Liver (tissue), 9 donors: ENCODE results near the gene CACNA1F. TPM values are rescaled to one million over a fixed set of nuclear protein-coding genes. Genes with fewer than 3 reads are reported as not detected.

ENCODE experiments used
- DNase-seq: peaks from one replicate; pipeline ENCODE4 v3.0.0-alpha.2; 2017; ENCODE audit warnings: low spot score
- H3K27ac ChIP-seq, 2 donors: one replicate each; pipeline ENCODE4 v1.7.0; 2013; ENCODE audit warnings: inconsistent platforms in 2 of 2, low read length in 2 of 2, control low read depth in 1 of 2, low read depth in 1 of 2, mild to moderate bottlenecking in 1 of 2
- H3K27me3 ChIP-seq, 4 donors: one replicate each; pipeline versions ENCODE4 v1.6.1 to v1.7.0; 2013; ENCODE audit warnings: low read length in 3 of 4, inconsistent platforms in 1 of 4, mild to moderate bottlenecking in 1 of 4, moderate library complexity in 1 of 4; ENCODE audit not compliant: control insufficient read depth in 4 of 4, insufficient read depth in 4 of 4
- H3K36me3 ChIP-seq, 4 donors: one replicate each; pipeline versions ENCODE4 v1.6.1 to v1.7.0; 2013; ENCODE audit warnings: low read length in 3 of 4, mild to moderate bottlenecking in 3 of 4, low read depth in 1 of 4, moderate library complexity in 1 of 4; ENCODE audit not compliant: control insufficient read depth in 4 of 4, insufficient read depth in 3 of 4
- H3K4me1 ChIP-seq, 4 donors: one replicate each; pipeline versions ENCODE4 v1.6.1 to v1.7.0; 2013; ENCODE audit warnings: low read length in 3 of 4, mild to moderate bottlenecking in 3 of 4, moderate library complexity in 1 of 4; ENCODE audit not compliant: control insufficient read depth in 4 of 4, insufficient read depth in 4 of 4
- H3K4me3 ChIP-seq, 3 donors: one replicate each; pipeline versions ENCODE4 v1.6.1 to v1.7.0; 2013; ENCODE audit warnings: low read length in 3 of 3, control low read depth in 1 of 3, low read depth in 1 of 3, mild to moderate bottlenecking in 1 of 3
- H3K9ac ChIP-seq, 2 donors: one replicate each; pipeline ENCODE4 v1.7.0; 2013; ENCODE audit warnings: low read length in 2 of 2, mild to moderate bottlenecking in 2 of 2, moderate library complexity in 2 of 2, control low read depth in 1 of 2, low read depth in 1 of 2
- H3K9me3 ChIP-seq, 4 donors: one replicate each; pipeline versions ENCODE4 v1.6.1 to v1.7.0; 2013; ENCODE audit warnings: low read length in 3 of 4; ENCODE audit not compliant: control insufficient read depth in 4 of 4
- EGR1 ChIP-seq, 2 donors: IDR thresholded peaks; 2 replicates each; pipeline ENCODE4 v1.6.1; 2016 to 2018; ENCODE audit warnings: antibody characterized with exemption in 2 of 2, low read depth in 2 of 2
- FOXA1 ChIP-seq: IDR thresholded peaks from 2 replicates; pipeline ENCODE4 v1.6.1; 2016; ENCODE audit warnings: antibody characterized with exemption
- FOXA2 ChIP-seq: IDR thresholded peaks from 2 replicates; pipeline ENCODE4 v1.6.1; 2016; ENCODE audit warnings: antibody characterized with exemption
- HNF4A ChIP-seq, 2 donors: conservative IDR thresholded peaks; 2 replicates each; pipeline ENCODE4 v1.6.1; 2016; ENCODE audit warnings: antibody characterized with exemption in 2 of 2, mild to moderate bottlenecking in 2 of 2
- HNF4G ChIP-seq: IDR thresholded peaks from 2 replicates; pipeline ENCODE4 v1.6.1; 2016; ENCODE audit warnings: antibody characterized with exemption
- JUND ChIP-seq, 2 donors: IDR thresholded peaks; 2 replicates each; pipeline ENCODE4 v1.6.1; 2016; ENCODE audit warnings: antibody characterized with exemption in 2 of 2
- NR2F2 ChIP-seq: IDR thresholded peaks from 2 replicates; pipeline ENCODE4 v1.6.1; 2016; ENCODE audit warnings: antibody characterized with exemption
- RAD21 ChIP-seq, 2 donors: IDR thresholded peaks; 2 replicates each; pipeline ENCODE4 v1.6.1; 2016; ENCODE audit warnings: antibody characterized with exemption in 2 of 2, mild to moderate bottlenecking in 2 of 2
- SP1 ChIP-seq: IDR thresholded peaks from 2 replicates; pipeline ENCODE4 v1.6.1; 2018; ENCODE audit warnings: antibody characterized with exemption, mild to moderate bottlenecking
- TAF1 ChIP-seq: conservative IDR thresholded peaks from 2 replicates; pipeline ENCODE4 v1.6.1; 2016; ENCODE audit warnings: antibody characterized with exemption, mild to moderate bottlenecking
- YY1 ChIP-seq: IDR thresholded peaks from 2 replicates; pipeline ENCODE4 v1.6.1; 2016; ENCODE audit warnings: antibody characterized with exemption, mild to moderate bottlenecking
- WGBS: extraction: QIAGEN DNeasy Blood & Tissue Kit; methylation state at CpG from one replicate; pipeline ENCODE4 v1.1.7; 2013; 5-methylcytosine and 5-hydroxymethylcytosine counted together
- polyA plus RNA-seq, 2 donors: library from polyadenylated mRNA; stranded (reverse) in 1 of 2; unstranded in 1 of 2; fragments of 200-250 nt in 1 of 2; fragments of >200 nt in 1 of 2; fragmentation: Nextera tagmentation in 1 of 2; extraction: Ambion mirVana in 1 of 2; gene quantifications; one replicate each; pipeline versions ENCODE4 v1.2.1 to v1.2.3, GENCODE V29; 2013 to 2015
- total RNA-seq, 2 donors: library from RNA; depleted of rRNA; stranded (reverse); fragments of >200 nt; gene quantifications; one replicate each; pipeline ENCODE4 v1.2.3, GENCODE V29; 2014
- TF ChIP-seq, protein P1 (sequence below): IDR thresholded peaks from 2 replicates; pipeline ENCODE4 v1.6.1; 2016; ENCODE audit warnings: antibody characterized with exemption, mild to moderate bottlenecking
- TF ChIP-seq, protein P2 (sequence below): IDR thresholded peaks from 2 replicates; pipeline ENCODE4 v1.6.1; 2016; ENCODE audit warnings: antibody characterized with exemption
- TF ChIP-seq, protein P3 (sequence below): IDR thresholded peaks from 2 replicates; pipeline ENCODE4 v1.6.1; 2016; ENCODE audit warnings: antibody characterized with exemption
- donor health status: healthy.
- donor health status: healthy.
- donor health status: healthy.
- donor health status: healthy.
- donor health status: healthy.

The CACNA1F gene
- total and polyA plus RNA-seq, 4 donors: 0.03 TPM; not detected in 3

DNA sequence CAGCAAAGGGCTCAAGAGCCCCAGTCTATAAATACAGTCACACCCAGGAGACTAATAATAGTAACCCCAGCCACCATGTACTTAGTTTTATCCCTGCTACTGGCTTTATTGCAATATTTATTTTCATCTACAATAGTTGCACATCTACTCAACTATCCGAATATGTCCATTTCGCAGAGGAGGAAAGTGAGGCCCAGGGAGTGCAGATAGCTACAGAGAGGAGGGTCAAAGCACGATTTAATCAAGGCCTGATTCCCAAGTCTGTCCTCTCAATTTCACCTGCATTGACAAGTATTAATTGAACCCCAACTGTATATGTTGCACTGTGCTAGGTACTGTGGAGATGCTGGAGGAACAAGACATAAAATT is 65.4 kb downstream of the CACNA1F start:
- TF ChIP-seq RAD21 (IDR thresholded peaks at IDR 0.05) (no peak), NR2F2 (no peak), TAF1 (no peak), FOXA1 (no peak), YY1 (no peak), EGR1 (IDR thresholded peaks at IDR 0.05; ENCODE audit: low read depth in 2 of 2) (no peak), FOXA2 (no peak), HNF4A (conservative IDR thresholded peaks at IDR 0.05) (no peak), HNF4G (no peak), SP1 (no peak), JUND (IDR thresholded peaks at IDR 0.05) (no peak)
- TF ChIP-seq, protein P1, sequence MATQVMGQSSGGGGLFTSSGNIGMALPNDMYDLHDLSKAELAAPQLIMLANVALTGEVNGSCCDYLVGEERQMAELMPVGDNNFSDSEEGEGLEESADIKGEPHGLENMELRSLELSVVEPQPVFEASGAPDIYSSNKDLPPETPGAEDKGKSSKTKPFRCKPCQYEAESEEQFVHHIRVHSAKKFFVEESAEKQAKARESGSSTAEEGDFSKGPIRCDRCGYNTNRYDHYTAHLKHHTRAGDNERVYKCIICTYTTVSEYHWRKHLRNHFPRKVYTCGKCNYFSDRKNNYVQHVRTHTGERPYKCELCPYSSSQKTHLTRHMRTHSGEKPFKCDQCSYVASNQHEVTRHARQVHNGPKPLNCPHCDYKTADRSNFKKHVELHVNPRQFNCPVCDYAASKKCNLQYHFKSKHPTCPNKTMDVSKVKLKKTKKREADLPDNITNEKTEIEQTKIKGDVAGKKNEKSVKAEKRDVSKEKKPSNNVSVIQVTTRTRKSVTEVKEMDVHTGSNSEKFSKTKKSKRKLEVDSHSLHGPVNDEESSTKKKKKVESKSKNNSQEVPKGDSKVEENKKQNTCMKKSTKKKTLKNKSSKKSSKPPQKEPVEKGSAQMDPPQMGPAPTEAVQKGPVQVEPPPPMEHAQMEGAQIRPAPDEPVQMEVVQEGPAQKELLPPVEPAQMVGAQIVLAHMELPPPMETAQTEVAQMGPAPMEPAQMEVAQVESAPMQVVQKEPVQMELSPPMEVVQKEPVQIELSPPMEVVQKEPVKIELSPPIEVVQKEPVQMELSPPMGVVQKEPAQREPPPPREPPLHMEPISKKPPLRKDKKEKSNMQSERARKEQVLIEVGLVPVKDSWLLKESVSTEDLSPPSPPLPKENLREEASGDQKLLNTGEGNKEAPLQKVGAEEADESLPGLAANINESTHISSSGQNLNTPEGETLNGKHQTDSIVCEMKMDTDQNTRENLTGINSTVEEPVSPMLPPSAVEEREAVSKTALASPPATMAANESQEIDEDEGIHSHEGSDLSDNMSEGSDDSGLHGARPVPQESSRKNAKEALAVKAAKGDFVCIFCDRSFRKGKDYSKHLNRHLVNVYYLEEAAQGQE: no peak
- TF ChIP-seq, protein P2, sequence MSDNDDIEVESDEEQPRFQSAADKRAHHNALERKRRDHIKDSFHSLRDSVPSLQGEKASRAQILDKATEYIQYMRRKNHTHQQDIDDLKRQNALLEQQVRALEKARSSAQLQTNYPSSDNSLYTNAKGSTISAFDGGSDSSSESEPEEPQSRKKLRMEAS: no peak

DNA sequence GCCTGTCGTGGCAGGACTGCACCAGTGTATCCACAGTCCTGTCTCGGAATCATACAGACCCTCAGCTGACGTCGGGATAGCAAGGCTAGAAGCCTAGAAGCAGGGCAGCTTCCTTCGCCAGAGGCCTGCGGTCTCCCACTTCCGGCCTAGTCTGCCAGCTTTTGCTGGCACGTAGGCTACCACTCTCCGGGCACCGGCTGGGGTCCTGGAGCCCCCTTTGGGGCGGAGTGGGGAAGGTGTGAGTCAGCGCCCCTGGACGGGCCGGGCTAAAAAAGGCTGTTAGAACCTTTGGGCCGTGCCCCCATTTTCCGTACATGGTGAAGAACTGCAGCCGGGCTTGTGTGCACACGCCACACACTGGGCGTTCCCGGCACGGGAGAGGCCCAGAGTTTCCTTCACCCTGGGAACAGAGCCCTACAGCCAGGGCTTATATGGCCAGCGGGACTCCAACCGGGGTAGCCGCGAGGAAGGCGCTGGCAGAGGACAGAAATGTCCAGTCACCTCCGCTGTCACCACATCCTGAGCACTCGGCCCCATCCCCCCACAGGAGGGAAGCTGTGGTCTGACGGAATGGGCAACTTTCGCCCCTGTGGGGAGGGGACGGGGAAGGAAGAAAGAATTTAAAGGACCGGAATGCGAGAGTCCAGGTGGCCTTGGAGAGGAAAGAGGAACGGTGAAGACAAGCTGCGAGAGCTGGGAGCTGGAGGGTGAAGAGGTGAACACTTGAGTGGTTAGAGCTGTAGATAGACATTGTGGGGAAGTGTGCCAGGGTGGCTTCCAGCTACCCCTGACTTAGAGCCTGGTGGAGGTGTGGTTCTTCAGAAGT is 66.0 kb downstream of the CACNA1F start:
- Histone ChIP-seq H3K36me3 (no peaks in the 10 kb centered on the region), H3K27me3 (no peaks in the 10 kb centered on the region), H3K9me3 (no peaks in the 10 kb centered on the region), H3K9ac (peak overlapping the region; percentile 3 to 27), H3K27ac (peak overlapping the region; percentile 60 to 63), H3K4me1 (peaks cover 0 to 7% (median 2%) of the 10 kb centered on the region in 4 donors), H3K4me3 (no peak overlapping the region)
- DNase-seq: no peak
- TF ChIP-seq HNF4A (conservative IDR thresholded peaks at IDR 0.05) (no peak), TAF1 (no peak)
- TF ChIP-seq, protein P3, sequence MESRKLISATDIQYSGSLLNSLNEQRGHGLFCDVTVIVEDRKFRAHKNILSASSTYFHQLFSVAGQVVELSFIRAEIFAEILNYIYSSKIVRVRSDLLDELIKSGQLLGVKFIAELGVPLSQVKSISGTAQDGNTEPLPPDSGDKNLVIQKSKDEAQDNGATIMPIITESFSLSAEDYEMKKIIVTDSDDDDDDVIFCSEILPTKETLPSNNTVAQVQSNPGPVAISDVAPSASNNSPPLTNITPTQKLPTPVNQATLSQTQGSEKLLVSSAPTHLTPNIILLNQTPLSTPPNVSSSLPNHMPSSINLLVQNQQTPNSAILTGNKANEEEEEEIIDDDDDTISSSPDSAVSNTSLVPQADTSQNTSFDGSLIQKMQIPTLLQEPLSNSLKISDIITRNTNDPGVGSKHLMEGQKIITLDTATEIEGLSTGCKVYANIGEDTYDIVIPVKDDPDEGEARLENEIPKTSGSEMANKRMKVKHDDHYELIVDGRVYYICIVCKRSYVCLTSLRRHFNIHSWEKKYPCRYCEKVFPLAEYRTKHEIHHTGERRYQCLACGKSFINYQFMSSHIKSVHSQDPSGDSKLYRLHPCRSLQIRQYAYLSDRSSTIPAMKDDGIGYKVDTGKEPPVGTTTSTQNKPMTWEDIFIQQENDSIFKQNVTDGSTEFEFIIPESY: no peak
- WGBS: 42% methylated on average over 35 of the region's 35 CpGs

More for the DNA sequence above, 65.4 kb downstream of the CACNA1F start:
- no peak for DNase-seq
- Histone ChIP-seq H3K4me1 (peaks cover 0 to 13% (median 5%) of the 10 kb centered on the region in 4 donors), H3K36me3 (no peaks in the 10 kb centered on the region), H3K27ac (peak overlapping the region; percentile 60 to 63), H3K9ac (peak overlapping the region; percentile 3 to 27), H3K9me3 (no peaks in the 10 kb centered on the region), H3K4me3 (no peak overlapping the region), H3K27me3 (no peaks in the 10 kb centered on the region)
- 82% methylated on average over 3 of the region's 3 CpGs for WGBS
